HEK293T (cell line): ENCODE results near the gene C1QB.
"Not testable (repeated sequence)": the region's sequence is repeated elsewhere in the genome, so short reads cannot be mapped to it uniquely, and the experiment has no call there.

Experiments used
- CTCF ChIA-PET: fragments of 350-600 bp; formaldehyde crosslinking; extraction: SDS; loops from one replicate; lab custom pipeline; 2021; ENCODE audit warnings: antibody characterized with exemption, inconsistent platforms; lab: Yijun Ruan, JAX
- POLR2A ChIA-PET: fragments of 350-600 bp; formaldehyde crosslinking; extraction: SDS; loops from one replicate; lab custom pipeline; 2020; ENCODE audit warnings: antibody characterized with exemption, inconsistent platforms; lab: Yijun Ruan, JAX
- DNase-seq: peaks from one replicate; pipeline ENCODE4 v3.0.0; 2012; ENCODE audit warnings: mixed read lengths; ENCODE audit errors: extremely low spot score
- ARNT ChIP-seq: fragments of 450-650 bp; IDR thresholded peaks from 2 replicates; pipeline ENCODE4 v1.6.1; 2017; ENCODE audit warnings: mild to moderate bottlenecking
- BHLHE40 ChIP-seq: fragments of 450-650 bp; IDR thresholded peaks from 2 replicates; pipeline ENCODE4 v1.6.1; 2016; ENCODE audit warnings: mild to moderate bottlenecking, moderate library complexity, borderline replicate concordance
- CTBP1 ChIP-seq: fragments of 450-650 bp; IDR thresholded peaks from 2 replicates; pipeline ENCODE4 v1.6.1; 2016; ENCODE audit warnings: borderline replicate concordance
- ELF4 ChIP-seq: fragments of 450-650 bp; IDR thresholded peaks from 2 replicates; pipeline ENCODE4 v1.6.1; 2017; ENCODE audit warnings: antibody characterized with exemption
- FOXA1 ChIP-seq: fragments of 450-650 bp; IDR thresholded peaks from 2 replicates; pipeline ENCODE4 v1.6.1; 2016; ENCODE audit warnings: mild to moderate bottlenecking
- FOXK2 ChIP-seq: fragments of 450-650 bp; IDR thresholded peaks from 2 replicates; pipeline ENCODE4 v1.6.1; 2016; ENCODE audit warnings: mild to moderate bottlenecking
- FOXM1 ChIP-seq: fragments of 450-650 bp; IDR thresholded peaks from 2 replicates; pipeline ENCODE4 v1.6.1; 2017; ENCODE audit warnings: mild to moderate bottlenecking, borderline replicate concordance
- HDGF ChIP-seq: fragments of 450-650 bp; IDR thresholded peaks from 2 replicates; pipeline ENCODE4 v1.6.1; 2017; ENCODE audit warnings: antibody characterized with exemption, borderline replicate concordance
- L3MBTL2 ChIP-seq: fragments of 450-650 bp; conservative IDR thresholded peaks from 2 replicates; pipeline ENCODE4 v1.6.1; 2016; ENCODE audit warnings: mild to moderate bottlenecking
- LEF1 ChIP-seq: fragments of 450-650 bp; IDR thresholded peaks from 2 replicates; pipeline ENCODE4 v1.6.1; 2017; ENCODE audit warnings: mild to moderate bottlenecking, borderline replicate concordance
- NFRKB ChIP-seq: fragments of 450-650 bp; IDR thresholded peaks from 2 replicates; pipeline ENCODE4 v1.6.1; 2016; ENCODE audit warnings: mild to moderate bottlenecking, moderate library complexity
- PKNOX1 ChIP-seq: fragments of 450-650 bp; IDR thresholded peaks from 2 replicates; pipeline ENCODE4 v1.6.1; 2016
- SP1 ChIP-seq: fragments of 450-650 bp; IDR thresholded peaks from 2 replicates; pipeline ENCODE4 v1.6.1; 2017
- SUZ12 ChIP-seq: fragments of 450-650 bp; IDR thresholded peaks from 2 replicates; pipeline ENCODE4 v1.6.1; 2016; ENCODE audit warnings: mild to moderate bottlenecking
- TARDBP ChIP-seq: fragments of 450-650 bp; IDR thresholded peaks from 2 replicates; pipeline ENCODE4 v1.6.1; 2016
- ZNF384 ChIP-seq: fragments of 450-650 bp; IDR thresholded peaks from 2 replicates; pipeline ENCODE4 v1.6.1; 2016

C1QB gene

DNA sequence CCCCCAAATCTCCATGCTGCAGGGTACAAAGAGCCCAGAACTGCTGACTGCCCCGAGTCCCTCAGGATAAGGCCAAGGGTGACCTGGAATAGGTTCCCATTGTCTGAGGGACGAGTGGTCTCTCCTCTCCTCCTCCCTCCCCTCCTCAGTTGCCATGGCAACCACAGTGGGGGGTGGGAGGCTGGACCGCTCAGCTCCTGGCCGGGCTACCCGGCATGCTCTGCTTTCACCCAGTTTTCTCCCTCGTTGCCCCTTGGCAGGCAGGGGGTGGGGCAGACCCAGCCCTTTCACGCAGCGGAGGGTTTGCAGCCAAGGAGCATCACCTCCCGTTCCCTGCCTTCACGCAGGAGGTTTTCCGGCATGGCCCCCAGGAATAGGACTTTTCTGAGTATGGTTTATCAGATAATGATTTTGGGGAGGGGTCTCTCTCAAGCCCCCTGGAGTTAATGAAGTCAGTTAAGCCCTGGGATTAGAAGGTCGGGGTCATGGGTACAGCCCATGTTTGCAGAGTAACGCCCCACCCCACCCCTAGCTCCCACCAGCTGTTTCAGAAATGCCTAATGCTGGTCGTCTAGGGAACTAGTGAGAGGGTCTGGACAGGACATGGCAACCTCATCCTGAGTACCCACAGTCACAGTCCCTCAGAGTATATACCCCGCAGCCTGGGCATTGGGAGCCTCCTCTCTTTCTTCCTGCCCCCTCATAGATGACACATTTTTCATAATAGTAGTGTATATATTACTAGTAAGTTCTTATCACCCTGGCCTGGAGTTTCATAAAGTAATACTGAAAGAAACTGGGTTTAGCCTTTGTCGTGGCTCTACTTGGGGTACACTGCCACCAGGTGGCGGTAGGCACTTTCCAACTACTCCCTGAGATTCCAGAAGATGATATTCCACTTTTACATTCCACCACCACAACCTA lies 20.7 kb downstream of the C1QB start:
- TF ChIP-seq SP1: no peak
- peak; percentile 51 for DNase-seq
- CTCF ChIA-PET: interaction anchor here (0.9 to 1.2 kb wide), 4 partner anchors 9 to 215 kb away, joined by 3 to 6 read pairs (median 3); no protein-coding TSS in a partner anchor
- POLR2A ChIA-PET: no interaction called here

GRCh38 chr1:22674410-22674749 lies 21.3 kb downstream of the C1QB start:
- ChIA-PET CTCF (interaction anchor here (0.7 to 1.2 kb wide), 3 partner anchors 9 to 76 kb away, joined by 3 to 6 read pairs (median 3); no protein-coding TSS in a partner anchor), POLR2A (no interaction called here)

GRCh38 chr1:22676151-22676550 lies 23.1 kb downstream of the C1QB start:
- CTCF ChIA-PET: interaction anchor here (0.7 kb wide), 1 partner anchor 272 kb away, joined by 3 read pairs; no protein-coding TSS in a partner anchor
- POLR2A ChIA-PET, DNase-seq: not testable (repeated sequence)

More at GRCh38 chr1:22674410-22674749, 21.3 kb downstream of the C1QB start:
- DNase-seq: no peak
- TF ChIP-seq BHLHE40 (no peak), L3MBTL2 (no peak), HDGF (no peak), FOXM1 (no peak), CTBP1 (no peak), FOXA1 (no peak), SUZ12 (no peak), TARDBP (no peak), SP1 (no peak), ZNF384 (no peak), ELF4 (no peak), LEF1 (no peak)

- TF ChIP-seq ZNF384 (no peak), NFRKB (no peak), BHLHE40 (no peak), FOXM1 (no peak), TARDBP (no peak), LEF1 (no peak), CTBP1 (no peak), PKNOX1 (no peak), SP1 (no peak), ELF4 (no peak), FOXK2 (no peak), HDGF (no peak), L3MBTL2 (no peak), SUZ12 (no peak), ARNT (no peak)
- no peak for DNase-seq
- ChIA-PET CTCF (interaction anchor here (0.7 kb wide), 1 partner anchor 273 kb away, joined by 3 read pairs; no protein-coding TSS in a partner anchor), POLR2A (no interaction called here)
Observed at GRCh38 chr1:22676916-22677583, 24.0 kb downstream of the C1QB start.

- TF ChIP-seq SUZ12: no peak
- no peak for TF ChIP-seq LEF1
- TF ChIP-seq FOXK2: no peak
- TF ChIP-seq TARDBP: 0 out of 2 replicates have a peak, but pooled peaks have one; percentile 18
- 0 out of 2 replicates have a peak, but pooled peaks have one; percentile 4 for TF ChIP-seq CTBP1
- TF ChIP-seq HDGF: no peak
- no peak for TF ChIP-seq PKNOX1
- CTCF ChIA-PET: no interaction called here
- DNase-seq: no peak
- POLR2A ChIA-PET: no interaction called here
Observed at GRCh38 chr1:22677931-22678896, 25.2 kb downstream of the C1QB start.

DNA sequence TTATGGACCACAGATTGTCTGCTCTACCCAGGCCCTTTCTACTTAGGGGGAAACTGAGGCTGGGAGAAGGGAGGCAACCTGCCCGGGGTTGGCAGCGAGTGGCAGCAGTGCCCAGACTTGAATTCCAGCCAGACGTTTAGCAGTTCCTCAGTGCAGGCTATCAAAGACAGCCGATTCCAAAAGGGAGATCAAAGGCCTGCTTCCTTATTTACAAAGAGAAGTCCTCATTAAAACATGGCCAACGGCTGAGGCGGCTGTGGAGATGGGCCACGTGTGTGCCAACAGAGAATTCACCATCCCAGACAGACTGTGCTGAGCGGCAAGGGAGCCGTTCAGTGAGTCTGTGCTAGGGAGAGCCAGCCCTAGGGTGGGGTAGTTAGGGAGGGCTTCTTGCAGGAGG lies 27.7 kb downstream of the C1QB start:
- TF ChIP-seq ELF4: no peak
- TF ChIP-seq FOXK2: no peak
- no peak for TF ChIP-seq FOXM1
- no peak for TF ChIP-seq CTBP1
- TF ChIP-seq SUZ12: no peak
- TF ChIP-seq L3MBTL2: no peak
- no peak for TF ChIP-seq FOXA1
- no peak for TF ChIP-seq LEF1
- no peak for TF ChIP-seq ARNT
- no peak for TF ChIP-seq HDGF
- TF ChIP-seq NFRKB: no peak
- TF ChIP-seq PKNOX1: no peak
- TF ChIP-seq ZNF384: no peak
- DNase-seq: no peak
- CTCF ChIA-PET: no interaction called here

More for the DNA sequence above, 27.7 kb downstream of the C1QB start:
- POLR2A ChIA-PET: interaction anchor here (1.2 kb wide), 1 partner anchor 12 kb away, joined by 3 read pairs; no protein-coding TSS in a partner anchor
